ENCODE measurements around the gene SLFN5. TPM values are rescaled to one million over a fixed set of nuclear protein-coding genes. Genes with fewer than 3 reads are reported as not detected.
"Not testable (repeated sequence)": the region's sequence is repeated elsewhere in the genome, so short reads cannot be mapped to it uniquely, and the experiment has no call there.

Gene SLFN5
- 10 to 100 TPM in 1 of 6 donors, 1 to 10 TPM in 5; 2.5 to 14.0 (median 3.9) TPM for polyA plus RNA-seq (ENCODE audit: low read depth in 6 of 6)

DNA sequence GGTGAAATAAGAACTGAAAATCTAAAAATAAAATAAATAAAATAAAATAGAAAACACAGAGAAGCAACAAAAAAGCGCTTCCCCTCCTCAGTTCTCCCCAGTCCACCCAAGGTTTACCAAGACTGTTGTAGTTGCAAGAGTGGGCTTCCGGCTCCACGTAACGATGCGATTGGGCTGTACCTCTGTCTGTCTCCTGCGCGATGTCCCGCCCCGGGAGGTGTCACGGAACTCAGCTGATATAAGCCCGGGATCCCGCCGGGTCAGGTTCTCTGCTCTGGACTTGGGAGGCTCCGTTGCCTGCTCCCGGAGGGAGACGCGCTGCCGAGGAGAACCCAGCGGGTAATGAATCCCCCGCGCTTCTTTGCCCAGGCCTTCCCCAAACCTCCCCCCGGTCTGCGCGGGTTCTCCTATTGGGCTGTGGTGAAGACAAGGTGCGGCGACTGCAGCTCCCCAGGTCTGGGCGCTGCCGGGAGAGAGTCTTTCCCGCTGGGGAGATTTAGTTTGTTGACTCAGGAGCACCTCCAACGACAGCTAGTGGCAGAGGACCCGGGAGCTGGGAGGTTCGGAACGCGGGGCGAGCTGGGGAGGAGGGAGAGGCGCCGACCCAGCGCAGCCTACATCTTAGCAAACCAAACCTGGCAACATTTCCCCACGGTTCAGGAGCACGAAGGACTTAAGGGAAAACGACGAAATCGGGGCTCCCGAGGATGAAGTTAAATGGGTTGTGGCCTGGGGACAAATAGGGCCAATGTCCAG lies at the start of gene SLFN5:
Gene SLFN5, plus strand, starts transcription at position 268 of the 756 bp plus-strand sequence. CDS start 15,619 bp downstream, outside the sequence.
- peaks cover 5 to 11% of the 10 kb centered on the region in 2 donors for H3K36me3 Mint-ChIP-seq
- H3K9me3 Mint-ChIP-seq, result no peaks in the 10 kb centered on the region
- ATAC-seq (ENCODE audit: low read depth in 2 of 2), result peak; percentile 77 to 79

GRCh38 chr17:35194001-35194400 lies 48.9 kb upstream of the SLFN5 start, which contains the start of gene SLC35G3:
TSS of gene SLC35G3 (minus strand) at chr17:35194393. CDS start at chr17:35194307, 86 bp downstream.
- not testable (repeated sequence) for ATAC-seq (ENCODE audit: low read depth in 2 of 2); H3K4me3 Mint-ChIP-seq; H3K4me1 Mint-ChIP-seq; H3K27ac Mint-ChIP-seq; H3K36me3 Mint-ChIP-seq; DNase-seq
- peaks cover 0 to 18% (median 16%) of the 10 kb centered on the region in 7 donors for H3K9me3 Mint-ChIP-seq
- H3K27me3 Mint-ChIP-seq, result peaks cover 10 to 32% (median 19%) of the 10 kb centered on the region in 3 donors

More for the DNA sequence above, at the start of gene SLFN5:
- peak; percentile 84 for DNase-seq
- Mint-ChIP-seq H3K4me3 (peak within 1 kb of the TSS; percentile 98 to 100 (median 99)), H3K4me1 (peaks cover 32 to 55% (median 39%) of the 10 kb centered on the region in 3 donors), H3K27me3 (peaks cover 0 to 8% (median under 1%) of the 10 kb centered on the region in 3 donors), H3K27ac (peak within 1 kb of the TSS; percentile 86 to 98 (median 97))

- H3K9me3 Mint-ChIP-seq, result peaks cover 4 to 29% (median 27%) of the 10 kb centered on the region in 7 donors
- not testable (repeated sequence) for H3K4me3 Mint-ChIP-seq; H3K4me1 Mint-ChIP-seq; DNase-seq; H3K27ac Mint-ChIP-seq; ATAC-seq (ENCODE audit: low read depth in 2 of 2)
- peaks cover 10 to 42% (median 30%) of the 10 kb centered on the region in 3 donors for H3K27me3 Mint-ChIP-seq
- H3K36me3 Mint-ChIP-seq, result peaks cover 0 to 11% of the 10 kb centered on the region in 2 donors
Observed at GRCh38 chr17:35195062-35195461, 47.8 kb upstream of the SLFN5 start.

GRCh38 chr17:35202582-35202981 lies 40.3 kb upstream of the SLFN5 start:
- Mint-ChIP-seq H3K36me3 (peaks cover 9 to 22% of the 10 kb centered on the region in 2 donors), H3K27me3 (peaks cover 16 to 63% (median 49%) of the 10 kb centered on the region in 3 donors), H3K9me3 (peaks cover 8 to 42% (median 27%) of the 10 kb centered on the region in 7 donors)
- not testable (repeated sequence) for H3K4me3 Mint-ChIP-seq; H3K27ac Mint-ChIP-seq; H3K4me1 Mint-ChIP-seq; ATAC-seq (ENCODE audit: low read depth in 2 of 2); DNase-seq

- ATAC-seq (ENCODE audit: low read depth in 2 of 2) (no peak), DNase-seq (no peak)
- peaks cover 0 to 5% of the 10 kb centered on the region in 2 donors for H3K36me3 Mint-ChIP-seq
- no peak overlapping the region for H3K4me3 Mint-ChIP-seq
- H3K9me3 Mint-ChIP-seq, result peaks cover 0 to 4% (median 0%) of the 10 kb centered on the region in 7 donors
- H3K27ac Mint-ChIP-seq, result no peak overlapping the region
- H3K4me1 Mint-ChIP-seq, result peaks cover 0 to 8% (median 7%) of the 10 kb centered on the region in 3 donors
- H3K27me3 Mint-ChIP-seq, result peaks cover 41 to 73% (median 70%) of the 10 kb centered on the region in 3 donors
Observed at GRCh38 chr17:35210741-35211140, 32.1 kb upstream of the SLFN5 start.

DNA sequence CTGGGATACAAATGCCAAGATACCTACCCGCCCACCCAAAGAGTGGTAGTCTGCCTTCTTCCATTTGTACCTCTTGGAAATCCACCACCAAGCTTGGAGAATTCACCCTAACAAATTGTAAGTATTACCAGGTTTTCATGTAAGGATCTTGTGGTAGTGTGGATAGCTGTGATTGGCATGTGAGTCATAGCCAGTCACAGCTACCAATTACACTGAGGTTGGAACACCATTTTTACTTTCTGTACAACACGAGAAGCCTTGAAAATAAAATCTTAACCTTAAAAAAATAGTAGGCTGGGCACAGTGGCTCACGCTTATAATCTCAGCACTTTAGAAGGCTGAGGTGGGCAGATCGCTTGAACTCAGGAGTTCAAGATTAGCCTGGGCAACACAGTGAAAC lies 30.2 kb upstream of the SLFN5 start:
- H3K36me3 Mint-ChIP-seq, result no peaks in the 10 kb centered on the region
- peaks cover 0 to 4% (median 0%) of the 10 kb centered on the region in 7 donors for H3K9me3 Mint-ChIP-seq
- ATAC-seq (ENCODE audit: low read depth in 2 of 2) (no peak), DNase-seq (no peak)
- H3K27ac Mint-ChIP-seq, result no peak overlapping the region
- peaks cover 42 to 60% (median 58%) of the 10 kb centered on the region in 3 donors for H3K27me3 Mint-ChIP-seq
- H3K4me1 Mint-ChIP-seq, result peaks cover 0 to 8% (median 7%) of the 10 kb centered on the region in 3 donors
- no peak overlapping the region for H3K4me3 Mint-ChIP-seq

- H3K4me1 Mint-ChIP-seq, result peaks cover 0 to 8% (median 7%) of the 10 kb centered on the region in 3 donors
- H3K27me3 Mint-ChIP-seq, result peaks cover 42 to 57% (median 55%) of the 10 kb centered on the region in 3 donors
- no peak for ATAC-seq (ENCODE audit: low read depth in 2 of 2)
- no peaks in the 10 kb centered on the region for H3K36me3 Mint-ChIP-seq
- no peak for DNase-seq
- no peak overlapping the region for H3K27ac Mint-ChIP-seq
- H3K9me3 Mint-ChIP-seq, result peaks cover 0 to 4% (median 0%) of the 10 kb centered on the region in 7 donors
- no peak overlapping the region for H3K4me3 Mint-ChIP-seq
Observed at GRCh38 chr17:35213412-35213940, 29.4 kb upstream of the SLFN5 start.

- H3K4me1 Mint-ChIP-seq, result peaks cover 0 to 8% (median 7%) of the 10 kb centered on the region in 3 donors
- no peaks in the 10 kb centered on the region for H3K36me3 Mint-ChIP-seq
- DNase-seq (no peak), ATAC-seq (ENCODE audit: low read depth in 2 of 2) (no peak)
- no peak overlapping the region for H3K4me3 Mint-ChIP-seq
- peaks cover 0 to 4% (median 0%) of the 10 kb centered on the region in 7 donors for H3K9me3 Mint-ChIP-seq
- peaks cover 45 to 55% (median 49%) of the 10 kb centered on the region in 3 donors for H3K27me3 Mint-ChIP-seq
- peak overlapping the region in 1 of 6 donors; percentile 40 for H3K27ac Mint-ChIP-seq
Observed at GRCh38 chr17:35214192-35214591, 28.7 kb upstream of the SLFN5 start.

GRCh38 chr17:35214631-35215273 lies 28.1 kb upstream of the SLFN5 start:
- H3K4me3 Mint-ChIP-seq, result no peak overlapping the region
- ATAC-seq (ENCODE audit: low read depth in 2 of 2) (no peak), DNase-seq (no peak)
- H3K27me3 Mint-ChIP-seq, result peaks cover 43 to 49% (median 46%) of the 10 kb centered on the region in 3 donors
- H3K36me3 Mint-ChIP-seq, result no peaks in the 10 kb centered on the region
- peaks cover 0 to 8% (median 7%) of the 10 kb centered on the region in 3 donors for H3K4me1 Mint-ChIP-seq
- H3K27ac Mint-ChIP-seq, result peak overlapping the region in 1 of 6 donors; percentile 40
- H3K9me3 Mint-ChIP-seq, result peaks cover 0 to 3% (median 0%) of the 10 kb centered on the region in 7 donors

GRCh38 chr17:35217107-35217506 lies 25.8 kb upstream of the SLFN5 start:
- no peak overlapping the region for H3K4me3 Mint-ChIP-seq
- no peaks in the 10 kb centered on the region for H3K36me3 Mint-ChIP-seq
- H3K9me3 Mint-ChIP-seq, result peaks cover 0 to 6% (median 0%) of the 10 kb centered on the region in 7 donors
- no peak for ATAC-seq (ENCODE audit: low read depth in 2 of 2)
- H3K27ac Mint-ChIP-seq, result no peak overlapping the region
- peaks cover 0 to 8% (median 7%) of the 10 kb centered on the region in 3 donors for H3K4me1 Mint-ChIP-seq
- no peak for DNase-seq
- H3K27me3 Mint-ChIP-seq, result peaks cover 31 to 49% (median 39%) of the 10 kb centered on the region in 3 donors

DNA sequence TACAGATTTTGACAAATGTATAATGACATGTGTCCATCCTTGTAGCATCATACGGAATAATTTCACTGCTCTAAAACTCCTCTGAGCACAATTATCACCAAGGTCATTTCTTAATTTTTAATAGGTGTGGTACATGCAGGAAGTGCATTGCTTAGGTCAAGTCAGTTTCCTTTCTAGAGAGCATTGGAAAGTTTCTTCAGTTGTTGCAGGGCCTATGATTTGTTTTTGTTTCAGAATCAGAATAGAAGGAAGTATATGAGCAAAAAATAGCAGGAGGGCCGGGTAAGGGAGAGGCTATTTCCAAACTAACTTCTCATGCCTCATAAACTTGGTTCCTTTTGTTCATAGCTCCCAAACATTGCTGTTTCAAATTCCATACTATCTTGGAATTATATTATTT lies 24.0 kb upstream of the SLFN5 start:
- Mint-ChIP-seq H3K9me3 (peaks cover 0 to 18% (median 6%) of the 10 kb centered on the region in 7 donors), H3K36me3 (no peaks in the 10 kb centered on the region), H3K4me1 (peaks cover 0 to 8% (median 7%) of the 10 kb centered on the region in 3 donors), H3K27ac (no peak overlapping the region), H3K27me3 (peaks cover 24 to 48% (median 37%) of the 10 kb centered on the region in 3 donors), H3K4me3 (no peak overlapping the region)
- no peak for DNase-seq
- no peak for ATAC-seq (ENCODE audit: low read depth in 2 of 2)

GRCh38 chr17:35222452-35222851 lies 20.4 kb upstream of the SLFN5 start:
- Mint-ChIP-seq H3K36me3 (no peaks in the 10 kb centered on the region), H3K9me3 (peaks cover 0 to 22% (median 6%) of the 10 kb centered on the region in 7 donors), H3K27ac (no peak overlapping the region), H3K27me3 (peaks cover 31 to 44% (median 33%) of the 10 kb centered on the region in 3 donors), H3K4me1 (no peaks in the 10 kb centered on the region), H3K4me3 (no peak overlapping the region)
- ATAC-seq (ENCODE audit: low read depth in 2 of 2) (no peak), DNase-seq (no peak)

DNA sequence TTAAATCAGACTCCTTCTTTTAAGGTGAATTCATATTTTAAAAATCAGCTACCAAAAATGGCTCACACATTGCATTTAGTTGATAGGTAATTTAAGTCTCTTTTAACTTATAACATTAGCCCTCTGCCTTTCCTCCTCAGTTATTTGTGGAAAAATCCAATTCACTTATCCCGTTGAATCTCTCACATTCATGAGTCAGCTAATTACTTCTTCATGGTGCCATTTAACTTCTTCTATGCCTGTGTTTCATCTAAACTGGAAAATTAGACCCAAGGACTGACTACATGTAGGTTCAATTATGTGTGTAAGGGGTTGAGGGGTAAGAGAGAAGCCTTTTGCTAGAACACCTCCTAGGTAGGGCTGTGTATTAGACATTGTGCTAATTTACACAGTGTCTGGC lies 18.4 kb upstream of the SLFN5 start:
- Mint-ChIP-seq H3K27me3 (peaks cover 35 to 41% (median 39%) of the 10 kb centered on the region in 3 donors), H3K9me3 (peaks cover 0 to 22% (median 6%) of the 10 kb centered on the region in 7 donors), H3K36me3 (no peaks in the 10 kb centered on the region), H3K4me3 (no peak overlapping the region), H3K27ac (no peak overlapping the region), H3K4me1 (no peaks in the 10 kb centered on the region)
- DNase-seq (no peak), ATAC-seq (ENCODE audit: low read depth in 2 of 2) (no peak)
